Naive thymus-derived CD8-positive, alpha-beta T cell (primary cell): Measurements from ENCODE around the gene KLK7. TPM values are rescaled to one million over a fixed set of nuclear protein-coding genes. Genes with fewer than 3 reads are reported as not detected.

Experiments
- ATAC-seq, 2 donors: fragments of 150-1000 bp; cut with Tn5 transposase in 1 of 2; sonication (Bioruptor Pico), chemical (Tn5 transposase) in 1 of 2; 1 replicate in 1 of 2; 2 replicates in 1 of 2; pipeline ENCODE4 v1.10.0; 2021; ENCODE audit warnings: mild to moderate bottlenecking in 2 of 2, moderate library complexity in 2 of 2
- POLR2A ChIA-PET: fragments of 350-600 bp; sonication (Branson Sonifier 250); formaldehyde crosslinking; loops from one replicate; lab custom pipeline; 2021; ENCODE audit warnings: antibody characterized with exemption; lab: Charles Lee
- DNase-seq, 10 donors: peaks; one replicate each; pipeline versions ENCODE4 v3.0.0 to v3.0.0-alpha.2; 2020 to 2022
- H3K27ac Mint-ChIP-seq, 10 donors: one replicate each; pipeline ENCODE4 v1.8.0; 2020 to 2022; ENCODE audit warnings: mild to moderate bottlenecking in 10 of 10, mixed read lengths in 10 of 10, moderate library complexity in 4 of 10, inconsistent platforms in 1 of 10
- H3K27me3 Mint-ChIP-seq, 5 donors: one replicate each; pipeline ENCODE4 v1.8.0; 2021 to 2022; ENCODE audit warnings: mixed read lengths in 5 of 5
- H3K36me3 Mint-ChIP-seq, 3 donors: one replicate each; pipeline ENCODE4 v1.8.0; 2020 to 2022; ENCODE audit warnings: mixed read lengths in 3 of 3, mild to moderate bottlenecking in 2 of 3, inconsistent platforms in 1 of 3
- H3K4me1 Mint-ChIP-seq, 4 donors: one replicate each; pipeline ENCODE4 v1.8.0; 2021 to 2022; ENCODE audit warnings: mixed read lengths in 4 of 4
- H3K4me3 Mint-ChIP-seq, 10 donors: one replicate each; pipeline ENCODE4 v1.8.0; 2020 to 2022; ENCODE audit warnings: mild to moderate bottlenecking in 10 of 10, mixed read lengths in 10 of 10, moderate library complexity in 6 of 10, inconsistent platforms in 1 of 10
- H3K9me3 Mint-ChIP-seq, 9 donors: one replicate each; pipeline ENCODE4 v1.8.0; 2020 to 2022; ENCODE audit warnings: mixed read lengths in 9 of 9, mild to moderate bottlenecking in 3 of 9, inconsistent platforms in 1 of 9, moderate library complexity in 1 of 9
- polyA plus RNA-seq, 3 donors: library from polyadenylated mRNA; unstranded; fragments of 300-500 nt; fragmentation: Illumina TruSeq; gene quantifications; one replicate each; pipeline ENCODE4 v1.2.3, GENCODE V29; 2021
- total RNA-seq, 8 experiments: library from RNA in 2 of 8; stranded (reverse) in 2 of 8; gene quantifications; one replicate each; pipeline ENCODE4 v1.2.3 and lab custom pipeline; 2021 to 2026

The KLK7 gene
- total RNA-seq (not detected), polyA plus RNA-seq (not detected), total RNA-seq (lab: John Stamatoyannopoulos, UW) (0 to 0.07 (median 0) reads per million in 6 experiments)

GRCh38 chr19:50983625-50984292, at the start of gene KLK7:
Gene KLK7, minus strand, starts transcription at chr19:50983917. Its CDS starts 1,518 bp downstream, at chr19:50982399.
- no peak for DNase-seq
- Mint-ChIP-seq H3K27me3 (peaks cover 26 to 71% (median 54%) of the 10 kb centered on the region in 5 donors), H3K9me3 (peaks cover 0 to 2% (median 0%) of the 10 kb centered on the region in 9 donors), H3K27ac (no peak within 1 kb of the TSS), H3K4me1 (peaks cover 0 to 3% (median 0%) of the 10 kb centered on the region in 4 donors), H3K4me3 (no peak within 1 kb of the TSS), H3K36me3 (no peaks in the 10 kb centered on the region)
- POLR2A ChIA-PET, result no interaction called here
- no peak for ATAC-seq

- H3K9me3 Mint-ChIP-seq, result peaks cover 0 to 2% (median 0%) of the 10 kb centered on the region in 9 donors
- peaks cover 0 to 6% (median 0%) of the 10 kb centered on the region in 4 donors for H3K4me1 Mint-ChIP-seq
- H3K4me3 Mint-ChIP-seq, result no peak overlapping the region
- DNase-seq, result no peak
- no peak for ATAC-seq
- H3K27ac Mint-ChIP-seq, result peak overlapping the region in 1 of 10 donors; percentile 18
- POLR2A ChIA-PET, result no interaction called here
- peaks cover 25 to 73% (median 36%) of the 10 kb centered on the region in 5 donors for H3K27me3 Mint-ChIP-seq
- no peaks in the 10 kb centered on the region for H3K36me3 Mint-ChIP-seq
Measured at GRCh38 chr19:51031880-51032225, 48.1 kb upstream of the KLK7 start.

- no peaks in the 10 kb centered on the region for H3K36me3 Mint-ChIP-seq
- peak overlapping the region in 1 of 10 donors; percentile 18 for H3K27ac Mint-ChIP-seq
- DNase-seq (no peak), ATAC-seq (no peak)
- POLR2A ChIA-PET, result no interaction called here
- H3K9me3 Mint-ChIP-seq, result peaks cover 0 to 2% (median 0%) of the 10 kb centered on the region in 9 donors
- H3K4me3 Mint-ChIP-seq, result no peak overlapping the region
- H3K4me1 Mint-ChIP-seq, result peaks cover 0 to 8% (median 0%) of the 10 kb centered on the region in 4 donors
- peaks cover 27 to 78% (median 40%) of the 10 kb centered on the region in 5 donors for H3K27me3 Mint-ChIP-seq
Measured at GRCh38 chr19:51031220-51031879, 47.6 kb upstream of the KLK7 start.

- Mint-ChIP-seq H3K36me3 (no peaks in the 10 kb centered on the region), H3K4me1 (peaks cover 0 to 8% (median 0%) of the 10 kb centered on the region in 4 donors), H3K9me3 (peaks cover 0 to 2% (median 0%) of the 10 kb centered on the region in 9 donors), H3K27ac (no peak overlapping the region), H3K27me3 (peaks cover 27 to 81% (median 40%) of the 10 kb centered on the region in 5 donors), H3K4me3 (no peak overlapping the region)
- POLR2A ChIA-PET, result no interaction called here
- no peak for DNase-seq
- no peak for ATAC-seq
Measured at GRCh38 chr19:51030631-51031030, 46.9 kb upstream of the KLK7 start.

GRCh38 chr19:51029718-51030117, 46.0 kb upstream of the KLK7 start:
- H3K27me3 Mint-ChIP-seq, result peaks cover 25 to 81% (median 37%) of the 10 kb centered on the region in 5 donors
- H3K36me3 Mint-ChIP-seq, result no peaks in the 10 kb centered on the region
- POLR2A ChIA-PET, result no interaction called here
- peaks cover 0 to 2% (median 0%) of the 10 kb centered on the region in 9 donors for H3K9me3 Mint-ChIP-seq
- peaks cover 0 to 7% (median 0%) of the 10 kb centered on the region in 4 donors for H3K4me1 Mint-ChIP-seq
- no peak overlapping the region for H3K4me3 Mint-ChIP-seq
- DNase-seq (no peak), ATAC-seq (no peak)
- no peak overlapping the region for H3K27ac Mint-ChIP-seq

GRCh38 chr19:51027873-51028272, 44.2 kb upstream of the KLK7 start:
- Mint-ChIP-seq H3K4me1 (peaks cover 0 to 7% (median 0%) of the 10 kb centered on the region in 4 donors), H3K4me3 (no peak overlapping the region)

GRCh38 chr19:51027126-51027806, 43.5 kb upstream of the KLK7 start:
- no peak for ATAC-seq
- H3K27me3 Mint-ChIP-seq, result peaks cover 25 to 89% (median 48%) of the 10 kb centered on the region in 5 donors
- POLR2A ChIA-PET, result no interaction called here

More at GRCh38 chr19:51027873-51028272, 44.2 kb upstream of the KLK7 start:
- Mint-ChIP-seq H3K36me3 (no peaks in the 10 kb centered on the region), H3K27ac (no peak overlapping the region), H3K9me3 (peaks cover 0 to 2% (median 0%) of the 10 kb centered on the region in 9 donors), H3K27me3 (peaks cover 20 to 87% (median 43%) of the 10 kb centered on the region in 5 donors)
- DNase-seq (no peak), ATAC-seq (no peak)
- POLR2A ChIA-PET, result no interaction called here

GRCh38 chr19:51026554-51026831, 42.8 kb upstream of the KLK7 start, which contains the start of gene KLK11:
Gene KLK11, minus strand, starts transcription at chr19:51026616. Its CDS starts 985 bp downstream, at chr19:51025631.
- POLR2A ChIA-PET, result no interaction called here
- peaks cover 23 to 84% (median 46%) of the 10 kb centered on the region in 5 donors for H3K27me3 Mint-ChIP-seq
- ATAC-seq (no peak), DNase-seq (no peak)
- no peaks in the 10 kb centered on the region for H3K9me3 Mint-ChIP-seq
- peak within 1 kb of the TSS in 2 of 10 donors; percentile 3 to 6 for H3K27ac Mint-ChIP-seq
- H3K4me3 Mint-ChIP-seq, result no peak within 1 kb of the TSS
- peaks cover 0 to 6% (median 0%) of the 10 kb centered on the region in 4 donors for H3K4me1 Mint-ChIP-seq
- H3K36me3 Mint-ChIP-seq, result no peaks in the 10 kb centered on the region

More at GRCh38 chr19:51027126-51027806, 43.5 kb upstream of the KLK7 start:
- H3K9me3 Mint-ChIP-seq, result peaks cover 0 to 2% (median 0%) of the 10 kb centered on the region in 9 donors
- peaks cover 0 to 7% (median 0%) of the 10 kb centered on the region in 4 donors for H3K4me1 Mint-ChIP-seq
- no peak for DNase-seq
- no peak overlapping the region for H3K27ac Mint-ChIP-seq
- no peak overlapping the region for H3K4me3 Mint-ChIP-seq
- no peaks in the 10 kb centered on the region for H3K36me3 Mint-ChIP-seq

- DNase-seq, result no peak
- Mint-ChIP-seq H3K36me3 (no peaks in the 10 kb centered on the region), H3K27me3 (peaks cover 22 to 78% (median 41%) of the 10 kb centered on the region in 5 donors), H3K27ac (no peak overlapping the region), H3K4me1 (peaks cover 0 to 3% (median 0%) of the 10 kb centered on the region in 4 donors), H3K4me3 (no peak overlapping the region), H3K9me3 (no peaks in the 10 kb centered on the region)
- POLR2A ChIA-PET, result no interaction called here
- ATAC-seq, result no peak
Measured at GRCh38 chr19:51025809-51026553, 42.3 kb upstream of the KLK7 start.

- DNase-seq, result no peak
- Mint-ChIP-seq H3K9me3 (no peaks in the 10 kb centered on the region), H3K4me1 (peaks cover 0 to 3% (median 0%) of the 10 kb centered on the region in 4 donors), H3K27me3 (peaks cover 22 to 76% (median 36%) of the 10 kb centered on the region in 5 donors), H3K27ac (no peak overlapping the region), H3K4me3 (no peak overlapping the region), H3K36me3 (no peaks in the 10 kb centered on the region)
- POLR2A ChIA-PET, result no interaction called here
- ATAC-seq, result no peak
Measured at GRCh38 chr19:51025401-51025800, 41.7 kb upstream of the KLK7 start.

- Mint-ChIP-seq H3K27ac (peak overlapping the region in 1 of 10 donors; percentile 84), H3K27me3 (peaks cover 22 to 79% (median 40%) of the 10 kb centered on the region in 5 donors), H3K9me3 (no peaks in the 10 kb centered on the region), H3K4me1 (peaks cover 0 to 4% (median 2%) of the 10 kb centered on the region in 4 donors), H3K36me3 (no peaks in the 10 kb centered on the region), H3K4me3 (no peak overlapping the region)
- ATAC-seq, result no peak
- no peak for DNase-seq
- POLR2A ChIA-PET, result no interaction called here
Measured at GRCh38 chr19:51024924-51025323, 41.2 kb upstream of the KLK7 start.

GRCh38 chr19:51023946-51024345, 40.2 kb upstream of the KLK7 start:
- Mint-ChIP-seq H3K4me1 (peaks cover 0 to 11% (median 8%) of the 10 kb centered on the region in 4 donors), H3K27ac (no peak overlapping the region), H3K27me3 (peaks cover 18 to 76% (median 45%) of the 10 kb centered on the region in 5 donors), H3K36me3 (no peaks in the 10 kb centered on the region), H3K9me3 (no peaks in the 10 kb centered on the region), H3K4me3 (no peak overlapping the region)
- DNase-seq (no peak), ATAC-seq (no peak)
- POLR2A ChIA-PET, result interaction anchor here (0.6 kb wide), 1 partner anchor 71 kb away, joined by 5 read pairs; no protein-coding TSS in a partner anchor
